NB4 (cell line): ENCODE data around the gene DHX16.
"Not testable (repeated sequence)": the region's sequence is repeated elsewhere in the genome, so short reads cannot be mapped to it uniquely, and the experiment has no call there.

Source experiments
- DNase-seq: peaks from one replicate; pipeline ENCODE4 v3.0.0; 2010; ENCODE audit warnings: low read depth
- H3K4me3 ChIP-seq: one replicate; pipeline ENCODE4 v1.5.1; 2011; ENCODE audit warnings: mild to moderate bottlenecking, low read depth, low read length, moderate library complexity
- MYC ChIP-seq: IDR thresholded peaks from 2 replicates; pipeline ENCODE4 v1.6.1; 2011; ENCODE audit warnings: low read depth, low read length
- POLR2A ChIP-seq: IDR thresholded peaks from 2 replicates; pipeline ENCODE4 v1.6.1; 2011; ENCODE audit warnings: mild to moderate bottlenecking; ENCODE audit not compliant: insufficient read length; ENCODE audit errors: extremely low read depth
- TF ChIP-seq, protein P1 (sequence below): IDR thresholded peaks from one replicate; pipeline ENCODE4 v1.5.1; 2012; ENCODE audit warnings: low read depth, low read length
- TF ChIP-seq, protein P2 (sequence below): IDR thresholded peaks from 2 replicates; pipeline ENCODE4 v1.6.1; 2011; ENCODE audit warnings: low read depth, low read length

DHX16 gene

DNA sequence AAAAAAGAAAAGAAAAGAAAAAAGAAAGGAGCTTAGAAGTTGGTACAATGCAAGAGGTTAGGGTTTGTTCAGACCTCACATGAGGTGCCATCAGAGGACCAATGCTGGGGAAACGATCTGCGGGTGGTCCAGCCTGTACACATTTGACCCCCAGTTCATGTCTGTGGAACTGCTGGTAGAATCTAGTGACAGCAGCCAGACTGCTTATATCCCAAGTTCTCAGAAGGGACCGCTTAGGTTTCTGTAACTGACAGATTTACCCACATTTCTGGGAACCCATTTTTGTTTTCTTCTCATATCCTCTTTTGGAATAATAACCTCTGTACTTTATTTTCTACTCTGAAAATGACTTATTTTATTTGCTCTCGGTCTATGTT lies 8.9 kb upstream of the DHX16 start:
- no peak for TF ChIP-seq POLR2A
- TF ChIP-seq MYC: no peak
- TF ChIP-seq, protein P1, sequence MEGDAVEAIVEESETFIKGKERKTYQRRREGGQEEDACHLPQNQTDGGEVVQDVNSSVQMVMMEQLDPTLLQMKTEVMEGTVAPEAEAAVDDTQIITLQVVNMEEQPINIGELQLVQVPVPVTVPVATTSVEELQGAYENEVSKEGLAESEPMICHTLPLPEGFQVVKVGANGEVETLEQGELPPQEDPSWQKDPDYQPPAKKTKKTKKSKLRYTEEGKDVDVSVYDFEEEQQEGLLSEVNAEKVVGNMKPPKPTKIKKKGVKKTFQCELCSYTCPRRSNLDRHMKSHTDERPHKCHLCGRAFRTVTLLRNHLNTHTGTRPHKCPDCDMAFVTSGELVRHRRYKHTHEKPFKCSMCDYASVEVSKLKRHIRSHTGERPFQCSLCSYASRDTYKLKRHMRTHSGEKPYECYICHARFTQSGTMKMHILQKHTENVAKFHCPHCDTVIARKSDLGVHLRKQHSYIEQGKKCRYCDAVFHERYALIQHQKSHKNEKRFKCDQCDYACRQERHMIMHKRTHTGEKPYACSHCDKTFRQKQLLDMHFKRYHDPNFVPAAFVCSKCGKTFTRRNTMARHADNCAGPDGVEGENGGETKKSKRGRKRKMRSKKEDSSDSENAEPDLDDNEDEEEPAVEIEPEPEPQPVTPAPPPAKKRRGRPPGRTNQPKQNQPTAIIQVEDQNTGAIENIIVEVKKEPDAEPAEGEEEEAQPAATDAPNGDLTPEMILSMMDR: no peak
- TF ChIP-seq, protein P2, sequence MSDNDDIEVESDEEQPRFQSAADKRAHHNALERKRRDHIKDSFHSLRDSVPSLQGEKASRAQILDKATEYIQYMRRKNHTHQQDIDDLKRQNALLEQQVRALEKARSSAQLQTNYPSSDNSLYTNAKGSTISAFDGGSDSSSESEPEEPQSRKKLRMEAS: no peak
- no peak for DNase-seq
- H3K4me3 ChIP-seq: peak overlapping the region; percentile 78

GRCh38 chr6:30679765-30680535 lies 7.1 kb upstream of the DHX16 start:
- TF ChIP-seq, protein P2: no peak
- TF ChIP-seq, protein P1: no peak
- TF ChIP-seq POLR2A (no peak), MYC (no peak)
- H3K4me3 ChIP-seq: peak overlapping the region; percentile 41
- DNase-seq: no peak

DNA sequence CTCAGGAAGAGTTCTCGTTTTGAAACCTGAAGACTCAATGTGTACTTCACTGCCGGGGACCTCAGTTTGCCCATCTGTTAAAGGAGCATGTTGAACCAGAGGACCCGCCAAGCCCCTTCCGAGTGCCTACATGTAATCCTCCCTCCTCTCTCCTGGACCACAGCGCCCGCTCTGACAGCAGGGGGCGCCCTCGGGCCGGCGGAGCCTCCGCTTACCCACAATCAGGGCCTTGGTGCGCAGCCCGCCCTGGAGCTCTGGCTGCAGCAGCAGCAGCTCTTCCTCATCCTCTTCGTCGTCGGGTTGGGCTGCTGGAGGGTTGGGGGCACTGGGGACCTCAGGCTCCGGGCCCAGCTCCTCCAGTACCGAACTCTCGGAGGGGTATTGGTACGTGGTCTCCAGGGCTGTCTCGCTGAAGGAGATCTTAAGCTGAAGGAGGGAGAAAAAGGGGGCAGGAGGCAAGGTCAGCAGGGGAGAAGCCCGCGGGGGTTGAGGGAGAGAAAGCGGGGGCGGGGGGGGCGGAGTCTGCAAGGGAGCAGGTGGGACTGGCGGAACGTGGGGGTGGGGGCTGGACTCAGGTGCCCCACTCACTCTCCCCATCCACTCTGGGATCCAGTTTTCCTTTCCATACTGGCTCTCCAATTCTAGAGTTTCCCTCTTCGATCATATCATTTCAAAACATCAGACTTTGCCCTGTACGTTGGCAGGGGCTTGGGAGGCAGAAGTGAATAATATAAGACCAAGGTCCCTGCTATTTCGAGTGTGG lies 6.3 kb upstream of the DHX16 start:
- TF ChIP-seq MYC (no peak), POLR2A (no peak)
- TF ChIP-seq, protein P1: peak; percentile 96
- TF ChIP-seq, protein P2: no peak
- peak; percentile 90 for DNase-seq
- peak overlapping the region; percentile 37 for H3K4me3 ChIP-seq

DNA sequence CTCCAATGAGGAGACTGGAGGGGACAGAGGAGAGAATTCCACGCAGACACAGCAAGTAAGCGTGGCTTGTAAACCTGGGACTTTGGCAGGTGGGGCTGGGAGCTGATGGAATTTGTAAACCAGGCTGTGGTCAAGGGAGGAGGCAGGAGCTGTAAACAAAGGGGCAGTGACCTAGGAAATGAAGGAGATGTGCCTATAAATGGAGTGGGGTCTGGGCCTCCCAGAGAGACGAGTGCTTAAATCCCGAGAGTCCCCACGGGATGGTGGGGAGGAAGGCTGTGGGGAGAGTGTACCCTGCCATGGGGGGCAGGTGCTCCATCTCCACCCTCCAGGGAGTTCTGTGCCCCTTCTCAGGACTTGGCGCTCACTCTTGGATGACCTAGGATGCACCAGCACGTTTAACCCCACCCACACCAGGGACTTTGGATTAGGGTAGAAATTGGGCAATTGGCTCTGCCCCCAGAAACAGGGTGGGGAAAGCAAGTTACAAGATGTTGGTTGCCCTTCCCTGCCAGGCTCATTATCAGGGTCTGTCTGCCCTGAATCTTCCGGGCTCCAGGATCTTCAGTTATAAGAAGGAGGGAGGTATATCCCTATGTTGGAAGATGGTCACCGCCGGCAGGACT lies 4.0 kb upstream of the DHX16 start:
- TF ChIP-seq POLR2A (no peak), MYC (no peak)
- TF ChIP-seq, protein P1: no peak
- TF ChIP-seq, protein P2: no peak
- H3K4me3 ChIP-seq: no peak overlapping the region
- DNase-seq: no peak

DNA sequence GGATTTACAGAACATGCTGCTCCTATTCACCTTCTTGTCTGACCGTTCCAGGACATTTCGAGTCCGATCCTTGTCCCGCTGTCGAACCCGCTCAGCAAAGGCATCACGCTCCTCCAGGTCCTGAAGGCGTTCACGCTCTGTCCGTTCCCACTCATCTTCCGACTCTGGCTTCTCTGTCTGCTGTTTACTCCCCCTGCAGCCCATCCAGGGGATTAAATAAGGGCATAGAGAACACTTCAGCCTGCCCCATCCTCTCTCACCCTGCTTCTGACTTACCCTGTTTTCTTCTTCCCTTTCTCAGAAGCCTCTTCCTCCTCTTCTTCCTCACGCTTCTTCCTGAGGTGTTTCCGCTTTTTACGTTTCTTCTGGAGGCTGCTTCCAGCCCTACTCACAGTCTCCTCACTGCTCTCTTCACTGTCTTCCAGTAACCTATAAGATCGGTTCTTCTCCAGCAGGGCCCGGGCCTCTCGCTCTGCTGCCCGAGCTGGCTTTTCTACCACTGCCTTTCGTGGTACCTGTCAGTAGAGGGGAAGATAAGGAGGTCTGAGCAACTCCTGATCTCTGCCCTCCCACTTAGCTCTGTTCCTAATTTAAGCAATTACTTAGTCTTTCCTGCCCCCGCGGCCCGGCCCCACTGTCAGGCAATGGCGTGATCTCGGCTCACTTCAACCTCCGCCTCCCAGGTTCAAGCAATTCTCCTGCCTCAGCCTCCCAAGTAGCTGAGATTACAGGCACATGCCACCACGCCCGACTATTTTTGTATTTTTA lies 1.9 kb downstream of the DHX16 start:
- peak; percentile 31 for DNase-seq
- TF ChIP-seq, protein P1: peak; percentile 16
- no peak for TF ChIP-seq MYC
- H3K4me3 ChIP-seq: no peak overlapping the region

GRCh38 chr6:30666300-30666699 lies 6.5 kb downstream of the DHX16 start:
- DNase-seq: peak; percentile 55
- H3K4me3 ChIP-seq: not testable (repeated sequence)
